Skeletal muscle cell (primary cell): ENCODE results near the gene PSD.

Experiments
- DNase-seq: peaks from one replicate; pipeline ENCODE4 v3.0.0-alpha.2; 2010; ENCODE audit warnings: low read depth
- H3K4me3 ChIP-seq: 2 replicates; pipeline ENCODE4 v1.5.1; 2011; ENCODE audit warnings: low read depth, mild to moderate bottlenecking, control low read depth, low read length, moderate library complexity

Gene PSD

DNA sequence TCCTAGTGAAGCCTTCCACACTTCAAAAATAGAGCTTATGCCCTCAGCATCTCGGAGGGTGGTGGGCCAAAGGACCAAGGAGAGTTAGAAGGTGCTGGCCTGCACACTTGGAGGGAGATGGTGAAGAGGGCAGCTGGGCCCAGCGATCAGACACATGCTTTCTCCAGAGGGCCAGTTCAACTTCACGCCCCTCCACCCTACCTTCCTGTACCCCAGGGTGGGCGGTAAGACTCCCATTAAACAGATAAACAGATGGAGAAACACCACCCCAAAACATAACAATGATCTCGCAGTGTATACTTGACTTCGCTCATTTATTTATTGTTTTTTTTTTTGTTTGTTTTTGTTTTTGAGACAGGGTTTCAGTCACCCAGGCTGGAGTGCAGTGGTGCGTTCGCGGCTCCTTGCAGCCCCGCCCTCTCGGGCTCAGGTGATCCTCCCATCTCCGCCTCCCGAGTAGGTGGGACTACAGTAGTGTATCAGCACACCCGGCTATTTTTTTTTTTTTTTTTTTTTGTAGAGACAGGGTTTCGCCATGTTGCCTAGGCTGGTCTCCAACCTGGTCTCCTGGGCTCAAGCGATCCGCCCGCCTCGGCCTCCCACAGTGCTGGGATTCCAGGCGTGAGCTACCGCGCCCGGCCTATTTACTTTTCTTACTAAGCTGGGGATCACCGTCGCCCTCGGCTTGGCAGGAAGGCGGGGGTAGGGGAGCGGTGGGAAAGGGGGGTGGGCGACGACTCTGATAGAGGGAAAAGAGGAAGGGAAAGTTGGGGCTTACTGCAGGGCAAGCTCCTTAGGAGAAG is 30.9 kb upstream of the PSD start:
- H3K4me3 ChIP-seq: peak overlapping the region; percentile 72
- peak; percentile 27 for DNase-seq

- H3K4me3 ChIP-seq: no peak overlapping the region
- DNase-seq: no peak
These were observed 26.3 kb upstream of the PSD start for GRCh38 chr10:102444851-102445250.

DNA sequence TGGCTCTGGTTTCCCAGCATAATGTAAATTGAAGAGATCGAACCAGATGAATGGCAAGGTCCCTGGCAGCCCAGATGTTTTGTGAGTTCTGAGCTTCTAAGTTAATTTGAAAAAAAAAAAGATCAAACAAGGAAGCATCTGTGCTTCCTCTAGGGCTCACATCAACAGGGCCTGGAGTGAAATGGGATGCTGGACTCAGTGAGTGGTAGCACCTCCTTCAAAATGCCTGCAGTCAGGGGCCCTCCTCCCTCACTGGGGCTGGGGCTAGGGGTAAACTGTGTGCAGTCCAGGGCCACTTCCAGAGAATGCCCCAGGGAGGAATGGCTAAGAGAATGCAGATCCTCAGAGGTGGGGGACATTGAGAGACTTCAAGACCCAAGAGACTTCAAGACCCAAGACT is 19.8 kb upstream of the PSD start:
- H3K4me3 ChIP-seq: no peak overlapping the region
- DNase-seq: no peak

- no peak overlapping the region for H3K4me3 ChIP-seq
- no peak for DNase-seq
These were observed 18.9 kb upstream of the PSD start for GRCh38 chr10:102437515-102437914.

- peak overlapping the region; percentile 47 for H3K4me3 ChIP-seq
- no peak for DNase-seq
These were observed 17.7 kb upstream of the PSD start for GRCh38 chr10:102436312-102436711.

DNA sequence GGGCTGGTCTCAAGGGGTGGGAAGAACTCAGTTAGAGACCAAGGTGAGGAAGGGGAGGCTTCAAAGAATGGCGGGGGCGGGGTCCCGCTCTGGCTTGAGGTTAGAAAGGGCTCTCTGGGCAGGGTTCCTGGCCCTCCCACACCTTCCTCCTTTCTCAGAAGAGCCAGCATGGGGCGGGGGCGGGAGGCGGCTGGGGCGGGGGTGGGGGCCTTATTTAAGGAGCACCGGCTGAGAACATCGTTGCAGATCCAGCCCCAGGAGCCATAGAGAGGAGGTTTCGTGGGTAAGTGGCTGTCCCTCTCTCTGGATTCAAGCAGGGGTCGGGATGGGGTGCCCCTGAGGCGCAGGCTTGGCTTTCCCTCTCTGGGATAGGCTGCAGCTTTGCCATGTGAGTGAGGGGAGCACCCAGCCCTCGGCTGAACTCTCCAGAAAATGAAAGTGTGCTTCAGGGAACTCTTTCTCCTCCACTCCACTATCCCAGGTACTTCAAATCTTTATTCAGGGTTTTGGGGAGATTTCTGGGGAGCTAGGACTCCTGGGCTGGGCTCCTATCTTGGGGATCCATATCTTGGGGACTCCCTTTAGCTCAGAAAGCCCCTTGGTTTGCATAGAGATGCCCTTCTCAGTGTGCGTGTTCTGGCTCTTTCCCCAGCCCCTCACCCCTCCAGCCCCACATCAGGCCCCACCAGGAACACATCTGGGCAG is 17.1 kb upstream of the PSD start:
- H3K4me3 ChIP-seq: peak overlapping the region; percentile 47
- no peak for DNase-seq

- peak overlapping the region; percentile 29 for H3K4me3 ChIP-seq
- no peak for DNase-seq
These were observed 16.5 kb upstream of the PSD start for GRCh38 chr10:102435133-102435497.

- no peak for DNase-seq
- no peak overlapping the region for H3K4me3 ChIP-seq
These were observed 16.0 kb upstream of the PSD start for GRCh38 chr10:102434394-102435132.

- no peak for DNase-seq
- H3K4me3 ChIP-seq: no peak overlapping the region
These were observed 15.0 kb upstream of the PSD start for GRCh38 chr10:102433619-102434046.

DNA sequence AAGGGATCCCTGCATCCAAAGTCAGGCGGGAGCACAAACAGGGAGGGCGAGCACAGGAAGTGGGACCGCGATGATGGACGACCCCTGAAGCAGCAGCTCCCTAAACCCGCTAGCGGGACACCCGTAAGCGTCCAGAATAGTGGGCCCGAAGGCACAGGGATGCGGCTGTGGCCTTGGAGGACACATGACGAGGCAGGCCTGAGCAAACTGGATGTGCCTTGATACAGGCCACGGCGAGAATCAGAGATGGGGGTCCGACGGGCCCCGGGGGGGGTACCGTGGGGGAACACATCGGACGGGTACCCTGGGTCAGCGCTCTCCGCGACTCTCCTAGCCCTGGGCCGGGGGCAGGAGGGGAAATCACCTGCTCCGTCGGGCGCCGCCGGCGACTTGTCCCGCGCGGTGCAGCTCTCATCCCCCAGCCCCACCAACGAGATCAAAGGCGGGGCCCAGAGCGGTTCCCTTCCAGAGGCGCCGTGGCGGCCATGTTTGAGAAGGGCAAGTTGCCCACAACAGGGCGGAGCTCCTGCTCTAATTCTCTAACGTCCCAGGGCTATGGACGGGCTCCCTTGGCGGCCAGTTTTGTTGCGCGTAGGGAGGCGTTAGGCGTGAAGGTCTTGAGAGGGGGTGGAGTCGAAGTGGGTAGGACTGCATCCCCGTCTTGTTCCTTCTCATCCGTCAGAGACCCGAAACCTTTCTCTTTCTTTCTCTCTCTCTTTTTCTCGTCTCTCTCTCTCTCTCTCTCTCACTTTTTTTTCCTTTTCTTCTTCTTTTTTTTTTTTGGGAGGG is 13.8 kb upstream of the PSD start, which contains the start of gene CUEDC2:
Gene CUEDC2 (minus strand): TSS at position 413 of the 789 bp plus-strand sequence. CDS start 7,386 bp downstream, outside the sequence.
- DNase-seq: peak; percentile 90
- peak within 1 kb of the TSS; percentile 90 for H3K4me3 ChIP-seq

GRCh38 chr10:102431452-102432124 is 13.0 kb upstream of the PSD start:
- no peak for DNase-seq
- H3K4me3 ChIP-seq: peak overlapping the region; percentile 90

DNA sequence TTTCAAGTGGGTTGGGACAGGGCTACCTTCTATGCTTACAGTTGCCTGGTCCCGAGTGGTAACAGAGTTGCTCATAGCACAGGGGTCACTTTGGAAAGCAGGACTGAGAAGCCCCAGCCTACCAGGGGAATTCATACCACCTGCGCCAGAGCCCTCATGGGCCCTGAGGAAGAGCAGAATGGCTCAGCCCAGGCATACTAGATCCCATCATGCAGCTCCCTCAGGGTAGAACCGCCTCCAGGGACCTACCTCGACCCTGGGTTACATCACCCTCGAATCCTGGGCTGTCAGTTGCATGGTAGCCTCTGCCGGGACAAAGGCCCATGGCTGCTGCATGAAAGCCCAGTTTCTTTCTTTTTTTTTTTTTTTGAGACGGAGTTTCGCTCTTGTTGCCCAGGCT is 10.9 kb upstream of the PSD start:
- no peak for DNase-seq
- H3K4me3 ChIP-seq: no peak overlapping the region

DNA sequence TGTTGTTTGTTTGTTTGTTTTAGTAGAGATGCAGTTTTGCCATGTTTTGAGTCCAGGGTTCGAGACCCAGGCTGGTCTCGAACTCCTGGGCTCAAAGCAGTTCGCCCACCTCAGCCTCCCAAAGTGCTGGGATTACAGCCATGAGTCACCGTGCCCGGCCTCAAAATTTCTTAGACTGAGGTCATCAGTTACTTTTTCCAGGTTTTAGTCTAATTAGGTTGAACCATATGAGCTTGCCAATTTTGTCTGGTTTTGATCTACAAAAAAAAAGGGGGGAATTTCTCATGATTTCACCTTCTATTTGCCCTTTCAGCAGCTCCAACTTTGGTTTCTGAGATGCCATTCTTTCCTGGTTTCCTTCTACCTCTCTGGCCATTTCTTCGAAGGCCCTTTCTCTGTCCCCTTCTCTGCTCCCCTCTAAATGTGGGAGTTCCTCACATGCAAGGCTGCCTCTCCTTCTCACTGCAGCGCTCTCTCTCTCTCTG is 8.3 kb upstream of the PSD start:
- H3K4me3 ChIP-seq: no peak overlapping the region
- DNase-seq: no peak

DNA sequence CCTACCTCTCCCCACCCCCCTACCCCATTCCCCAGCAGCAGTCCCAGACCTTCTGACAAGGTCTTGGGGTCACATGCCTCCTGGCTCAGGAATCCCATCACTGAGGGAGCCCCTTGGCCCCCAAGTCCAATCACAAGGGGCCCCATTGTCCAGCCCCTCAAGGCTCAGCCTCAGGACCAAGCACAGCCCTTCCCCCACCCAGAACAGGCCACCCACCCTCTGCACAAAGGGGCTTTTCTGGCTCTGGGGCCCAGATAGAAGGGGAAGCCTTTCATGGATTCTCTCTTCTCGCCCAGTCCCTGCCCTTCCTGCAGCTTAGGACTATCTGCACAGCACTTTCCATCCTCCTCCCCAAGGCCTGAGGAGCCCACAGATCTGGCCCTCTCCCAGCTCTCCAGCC is 6.9 kb upstream of the PSD start:
- H3K4me3 ChIP-seq: no peak overlapping the region
- no peak for DNase-seq

GRCh38 chr10:102424916-102425315 is 6.3 kb upstream of the PSD start:
- no peak for DNase-seq
- H3K4me3 ChIP-seq: no peak overlapping the region

- no peak for DNase-seq
- no peak overlapping the region for H3K4me3 ChIP-seq
These were observed 5.6 kb upstream of the PSD start for GRCh38 chr10:102424145-102424544.

DNA sequence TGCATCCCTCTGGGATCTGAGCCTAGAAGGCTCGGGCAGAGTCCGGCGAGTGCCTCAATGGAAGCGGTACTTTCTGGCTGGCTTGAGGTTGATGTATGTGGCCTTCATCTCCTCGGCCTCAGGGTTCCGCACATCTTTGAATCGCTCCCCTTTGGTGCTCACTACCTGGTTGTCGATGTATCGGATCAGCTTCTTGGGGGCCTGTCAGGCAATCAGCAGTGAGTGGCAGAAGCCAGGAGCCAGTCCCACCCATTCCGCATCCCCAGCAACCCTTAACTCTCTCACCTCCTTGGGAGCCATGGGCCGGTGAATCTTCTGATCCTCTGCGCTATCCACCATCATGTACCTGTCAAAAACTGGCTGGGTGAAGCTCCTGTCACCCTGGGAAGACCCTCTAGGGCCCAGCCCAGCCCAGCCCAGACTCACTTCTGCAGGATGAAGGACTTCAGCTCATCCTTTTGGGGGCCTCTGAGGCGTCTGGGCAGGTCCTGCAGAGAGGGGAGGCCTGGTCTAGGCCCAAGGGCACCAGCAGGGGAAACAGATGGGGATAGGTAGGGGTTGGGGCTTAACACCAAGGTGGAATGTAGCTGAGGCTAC is 4.9 kb upstream of the PSD start:
- no peak for DNase-seq
- H3K4me3 ChIP-seq: no peak overlapping the region

GRCh38 chr10:102422545-102423129 is 4.1 kb upstream of the PSD start:
- peak overlapping the region; percentile 93 for H3K4me3 ChIP-seq
- DNase-seq: no peak
